MM.1S (cell line): ENCODE results near the gene CDKL2.

Experiments used
- CTCF ChIP-seq: fragments of 300-600 bp; sonication (generic); IDR thresholded peaks from 2 replicates; pipeline ENCODE4 v1.5.1; 2016; ENCODE audit warnings: antibody characterized with exemption, low read length, mixed read lengths
- EZH2 ChIP-seq: fragments of 300-600 bp; sonication (generic); optimal IDR thresholded peaks from 2 replicates; pipeline ENCODE3; 2017; ENCODE audit warnings: low read depth, mild to moderate bottlenecking, antibody characterized with exemption, low read length, mixed read lengths

- TF ChIP-seq CTCF (no peak), EZH2 (no peak)
Observed at GRCh38 chr4:75549019-75549418, 81.3 kb downstream of the CDKL2 start.
